ENCODE measurements around the gene CLDN5.

CLDN5 gene

GRCh38 chr22:19520566-19521305 lies 3.5 kb downstream of the CLDN5 start:
- Histone ChIP-seq H2BK15ac (ENCODE audit: low read length) (no peak overlapping the region), H2AK5ac (ENCODE audit: low read depth, low read length) (no peak overlapping the region), H3K23ac (ENCODE audit: low read depth, low read length, poor library complexity) (peak overlapping the region; percentile 94), H3K18ac (ENCODE audit: low read length) (no peak overlapping the region), H4K91ac (ENCODE audit: low read depth, low read length, poor library complexity) (no peak overlapping the region), H3K4me3 (ENCODE audit: low read length in 2 of 2) (no peak overlapping the region), H2AFZ (ENCODE audit: low read length) (no peak overlapping the region), H3K27me3 (ENCODE audit: control insufficient read depth in 3 of 3, insufficient read depth in 3 of 3, low read depth in 1 of 3, low read length in 3 of 3) (peaks cover 3 to 28% (median 27%) of the 10 kb centered on the region in 3 experiments), H3K79me1 (ENCODE audit: low read depth, low read length) (no peaks in the 10 kb centered on the region), H3K27ac (replicated peaks; ENCODE audit: low read length) (no peak overlapping the region), H2BK120ac (ENCODE audit: low read depth, low read length) (no peak overlapping the region), H2BK5ac (ENCODE audit: low read length) (no peak overlapping the region), H3K9me3 (replicated peaks in 1 of 2; ENCODE audit: control insufficient read depth in 2 of 2, insufficient read depth in 1 of 2, low read depth in 1 of 2, low read length in 2 of 2) (no peaks in the 10 kb centered on the region), H3K4ac (ENCODE audit: low read length) (no peak overlapping the region), H4K8ac (ENCODE audit: low read depth, low read length) (no peak overlapping the region), H3K4me2 (ENCODE audit: insufficient read depth, low read length, poor library complexity, severe bottlenecking) (no peak overlapping the region), H3K36me3 (replicated peaks in 1 of 2; ENCODE audit: control insufficient read depth in 2 of 2, insufficient read depth in 2 of 2, low read length in 2 of 2) (peaks cover 5 to 44% of the 10 kb centered on the region in 2 donors), H3K9ac (ENCODE audit: low read depth, low read length, poor library complexity) (no peak overlapping the region), H2BK12ac (ENCODE audit: low read length) (no peak overlapping the region), H3K4me1 (ENCODE audit: control insufficient read depth in 2 of 2, insufficient read depth in 1 of 2, low read depth in 1 of 2, low read length in 2 of 2) (peaks cover 0 to 12% of the 10 kb centered on the region in 2 donors), H3K14ac (ENCODE audit: low read length) (no peak overlapping the region)
- no peak for DNase-seq (ENCODE audit: low spot score)
- no CpG with 5 or more reads among the region's 10 CpGs for WGBS, 2 donors (ENCODE audit: extremely low coverage in 2 of 2, insufficient read length in 2 of 2, insufficient replicate concordance in 1 of 2)

GRCh38 chr22:19520007-19520406 lies 4.2 kb downstream of the CLDN5 start:
- Histone ChIP-seq H3K18ac (ENCODE audit: low read length) (peak overlapping the region; percentile 51), H3K36me3 (replicated peaks in 1 of 2; ENCODE audit: control insufficient read depth in 2 of 2, insufficient read depth in 2 of 2, low read length in 2 of 2) (peaks cover 10 to 52% of the 10 kb centered on the region in 2 donors), H3K4me3 (ENCODE audit: low read length in 2 of 2) (no peak overlapping the region), H3K4me2 (ENCODE audit: insufficient read depth, low read length, poor library complexity, severe bottlenecking) (no peak overlapping the region), H2BK12ac (ENCODE audit: low read length) (no peak overlapping the region), H3K9me3 (replicated peaks in 1 of 2; ENCODE audit: control insufficient read depth in 2 of 2, insufficient read depth in 1 of 2, low read depth in 1 of 2, low read length in 2 of 2) (no peaks in the 10 kb centered on the region), H4K8ac (ENCODE audit: low read depth, low read length) (no peak overlapping the region), H3K23ac (ENCODE audit: low read depth, low read length, poor library complexity) (peak overlapping the region; percentile 86), H4K91ac (ENCODE audit: low read depth, low read length, poor library complexity) (no peak overlapping the region), H3K27ac (replicated peaks; ENCODE audit: low read length) (no peak overlapping the region), H2BK5ac (ENCODE audit: low read length) (no peak overlapping the region), H2BK15ac (ENCODE audit: low read length) (no peak overlapping the region), H3K14ac (ENCODE audit: low read length) (no peak overlapping the region), H3K4me1 (ENCODE audit: control insufficient read depth in 2 of 2, insufficient read depth in 1 of 2, low read depth in 1 of 2, low read length in 2 of 2) (peaks cover 3 to 12% of the 10 kb centered on the region in 2 donors), H2AK5ac (ENCODE audit: low read depth, low read length) (no peak overlapping the region), H3K79me1 (ENCODE audit: low read depth, low read length) (no peaks in the 10 kb centered on the region), H3K4ac (ENCODE audit: low read length) (no peak overlapping the region), H2BK120ac (ENCODE audit: low read depth, low read length) (no peak overlapping the region), H3K9ac (ENCODE audit: low read depth, low read length, poor library complexity) (no peak overlapping the region), H3K27me3 (ENCODE audit: control insufficient read depth in 3 of 3, insufficient read depth in 3 of 3, low read depth in 1 of 3, low read length in 3 of 3) (peaks cover 3 to 27% (median 21%) of the 10 kb centered on the region in 3 experiments), H2AFZ (ENCODE audit: low read length) (no peak overlapping the region)
- no peak for DNase-seq (ENCODE audit: low spot score)
- WGBS, 2 donors (ENCODE audit: extremely low coverage in 2 of 2, insufficient read length in 2 of 2, insufficient replicate concordance in 1 of 2) = no CpG with 5 or more reads among the region's 6 CpGs

GRCh38 chr22:19519041-19519926 lies 4.9 kb downstream of the CLDN5 start:
- no peaks in the 10 kb centered on the region for H3K9me3 ChIP-seq (replicated peaks in 1 of 2; ENCODE audit: control insufficient read depth in 2 of 2, insufficient read depth in 1 of 2, low read depth in 1 of 2, low read length in 2 of 2)
- peaks cover 7 to 9% of the 10 kb centered on the region in 2 donors for H3K4me1 ChIP-seq (ENCODE audit: control insufficient read depth in 2 of 2, insufficient read depth in 1 of 2, low read depth in 1 of 2, low read length in 2 of 2)
- peak overlapping the region; percentile 47 for H3K23ac ChIP-seq (ENCODE audit: low read depth, low read length, poor library complexity)
- H4K91ac ChIP-seq (ENCODE audit: low read depth, low read length, poor library complexity) = no peak overlapping the region
- peaks cover 3 to 22% (median 14%) of the 10 kb centered on the region in 3 experiments for H3K27me3 ChIP-seq (ENCODE audit: control insufficient read depth in 3 of 3, insufficient read depth in 3 of 3, low read depth in 1 of 3, low read length in 3 of 3)
- no peaks in the 10 kb centered on the region for H3K79me1 ChIP-seq (ENCODE audit: low read depth, low read length)
- no peak for DNase-seq (ENCODE audit: low spot score)
- no peak overlapping the region for H3K4ac ChIP-seq (ENCODE audit: low read length)
- no peak overlapping the region for H2BK15ac ChIP-seq (ENCODE audit: low read length)
- WGBS, 2 donors (ENCODE audit: extremely low coverage in 2 of 2, insufficient read length in 2 of 2, insufficient replicate concordance in 1 of 2) = no CpG with 5 or more reads among the region's 17 CpGs
- H4K8ac ChIP-seq (ENCODE audit: low read depth, low read length) = no peak overlapping the region
- no peak overlapping the region for H3K27ac ChIP-seq (replicated peaks; ENCODE audit: low read length)
- H3K4me3 ChIP-seq (ENCODE audit: low read length in 2 of 2) = no peak overlapping the region
- H2BK12ac ChIP-seq (ENCODE audit: low read length) = no peak overlapping the region
- H2AFZ ChIP-seq (ENCODE audit: low read length) = no peak overlapping the region
- H3K4me2 ChIP-seq (ENCODE audit: insufficient read depth, low read length, poor library complexity, severe bottlenecking) = no peak overlapping the region
- H2BK5ac ChIP-seq (ENCODE audit: low read length) = no peak overlapping the region
- H3K9ac ChIP-seq (ENCODE audit: low read depth, low read length, poor library complexity) = no peak overlapping the region
- no peak overlapping the region for H3K18ac ChIP-seq (ENCODE audit: low read length)
- H3K36me3 ChIP-seq (replicated peaks in 1 of 2; ENCODE audit: control insufficient read depth in 2 of 2, insufficient read depth in 2 of 2, low read length in 2 of 2) = peaks cover 12 to 59% of the 10 kb centered on the region in 2 donors
- no peak overlapping the region for H2AK5ac ChIP-seq (ENCODE audit: low read depth, low read length)
- H2BK120ac ChIP-seq (ENCODE audit: low read depth, low read length) = no peak overlapping the region
- no peak overlapping the region for H3K14ac ChIP-seq (ENCODE audit: low read length)

- DNase-seq (ENCODE audit: low spot score) = no peak
- peaks cover 14 to 65% of the 10 kb centered on the region in 2 donors for H3K36me3 ChIP-seq (replicated peaks in 1 of 2; ENCODE audit: control insufficient read depth in 2 of 2, insufficient read depth in 2 of 2, low read length in 2 of 2)
- WGBS, 2 donors (ENCODE audit: extremely low coverage in 2 of 2, insufficient read length in 2 of 2, insufficient replicate concordance in 1 of 2) = no CpG with 5 or more reads among the region's 10 CpGs
- peaks cover 7 to 8% of the 10 kb centered on the region in 2 donors for H3K4me1 ChIP-seq (ENCODE audit: control insufficient read depth in 2 of 2, insufficient read depth in 1 of 2, low read depth in 1 of 2, low read length in 2 of 2)
- H3K27ac ChIP-seq (replicated peaks; ENCODE audit: low read length) = no peak overlapping the region
- no peak overlapping the region for H3K4me2 ChIP-seq (ENCODE audit: insufficient read depth, low read length, poor library complexity, severe bottlenecking)
- H4K8ac ChIP-seq (ENCODE audit: low read depth, low read length) = no peak overlapping the region
- peaks cover 0 to 3% of the 10 kb centered on the region in 2 donors for H3K9me3 ChIP-seq (replicated peaks in 1 of 2; ENCODE audit: control insufficient read depth in 2 of 2, insufficient read depth in 1 of 2, low read depth in 1 of 2, low read length in 2 of 2)
- no peaks in the 10 kb centered on the region for H3K79me1 ChIP-seq (ENCODE audit: low read depth, low read length)
- H2AK5ac ChIP-seq (ENCODE audit: low read depth, low read length) = no peak overlapping the region
- H2BK5ac ChIP-seq (ENCODE audit: low read length) = no peak overlapping the region
- H3K14ac ChIP-seq (ENCODE audit: low read length) = no peak overlapping the region
- H3K18ac ChIP-seq (ENCODE audit: low read length) = peak overlapping the region; percentile 4
- H2BK12ac ChIP-seq (ENCODE audit: low read length) = no peak overlapping the region
- H3K23ac ChIP-seq (ENCODE audit: low read depth, low read length, poor library complexity) = peak overlapping the region; percentile 69
- H3K27me3 ChIP-seq (ENCODE audit: control insufficient read depth in 3 of 3, insufficient read depth in 3 of 3, low read depth in 1 of 3, low read length in 3 of 3) = peaks cover 0 to 16% (median 8%) of the 10 kb centered on the region in 3 experiments
- no peak overlapping the region for H2BK120ac ChIP-seq (ENCODE audit: low read depth, low read length)
- no peak overlapping the region for H3K4me3 ChIP-seq (ENCODE audit: low read length in 2 of 2)
- no peak overlapping the region for H2BK15ac ChIP-seq (ENCODE audit: low read length)
- H3K4ac ChIP-seq (ENCODE audit: low read length) = no peak overlapping the region
- no peak overlapping the region for H3K9ac ChIP-seq (ENCODE audit: low read depth, low read length, poor library complexity)
- H4K91ac ChIP-seq (ENCODE audit: low read depth, low read length, poor library complexity) = no peak overlapping the region
- no peak overlapping the region for H2AFZ ChIP-seq (ENCODE audit: low read length)
Measured at GRCh38 chr22:19518635-19519034, 5.6 kb downstream of the CLDN5 start.
